Heart left ventricle (tissue), 13 donors: ENCODE data around the gene PRKAG2.

Experiments used
- CTCF ChIP-seq, 12 donors: fragments of 200-600 bp; sonication (generic) in 4 of 12; IDR thresholded peaks; one replicate each; pipeline versions ENCODE4 v1.5.0 to v1.8.0; 2018 to 2022; ENCODE audit warnings: antibody characterized with exemption in 12 of 12, mild to moderate bottlenecking in 5 of 12
- POLR2A ChIP-seq, 2 donors: fragments of 450-650 bp; IDR thresholded peaks; one replicate each; pipeline ENCODE4 v1.6.1; 2017; ENCODE audit warnings: antibody characterized with exemption in 2 of 2, mild to moderate bottlenecking in 2 of 2, moderate library complexity in 2 of 2
- donor health status: ischemic (EF 13 %, LVEDD 7.1; RV severe dilation, severe dysfunction).
- donor health status: DM: no; HTN: yes; CAD: no.
- donor health status: DM: no; HTN: no; CAD: no.
- donor health status: ischemic (EF 25% LVEDD 6.9; RV normal size, moderate dysfunction).
- donor health status: ischemic (EF 25% LVEDD 5.7; RV mildly dilated, moderate dysfunction).
- donor health status: ischemic (EF 35%, LVEDD 5.7; RV mildly dilated, moderate dysfunction).
- donor health status: nonischemic (EF 11% LVEDD 7.7; RV severe dilation, severe dysfunction).
- donor health status: DM: yes; HTN: yes; CAD: no.
- donor health status: PGD.
- donor health status: ischemic (EF 29% LVEDD 5.4; RV normal size, mild dysfunction).
- donor health status: nonischemic (EF 23%, LVEDD 6.1; RV moderate dilation, normal function).

GRCh38 chr7:151724250-151724915, 152.5 kb downstream of the PRKAG2 start:
- TF ChIP-seq CTCF (IDR thresholded peaks at IDR 0.05) (no peak), POLR2A (IDR thresholded peaks at IDR 0.05) (no peak)
